A549 (cell line): ENCODE measurements around the gene KCTD12. TPM values are rescaled to one million over a fixed set of nuclear protein-coding genes. Genes with fewer than 3 reads are reported as not detected.

Experiments used
- ATAC-seq, 2 experiments: fragments of 200-7000 bp in 1 of 2; fragments of >200 bp in 1 of 2; cut with Nextera tagmentation in 1 of 2; cut with Tn5 transposase in 1 of 2; 3 replicates each; pipeline versions ENCODE4 v1.8.0 to v1.9.1; 2018 to 2020; ENCODE audit warnings: mild to moderate bottlenecking in 1 of 2, moderate library complexity in 1 of 2
- CTCF ChIA-PET: fragments of 300-600 bp; sonication (Branson Sonifier 250); formaldehyde crosslinking; extraction: SDS; loops from one replicate; lab custom pipeline; 2021; ENCODE audit warnings: antibody characterized with exemption, inconsistent platforms; lab: Yijun Ruan, JAX
- POLR2A ChIA-PET: fragments of 350-600 bp; formaldehyde crosslinking; extraction: SDS; loops from one replicate; lab custom pipeline; 2021; ENCODE audit warnings: antibody characterized with exemption, inconsistent platforms; lab: Yijun Ruan, JAX
- DNase-seq, 2 experiments: peaks; one replicate each; pipeline versions ENCODE4 v3.0.0 to v3.0.0-alpha.2; 2011 to 2016; ENCODE audit warnings: low read depth in 1 of 2, low spot score in 1 of 2
- FAIRE-seq: peaks from 2 replicates; lab custom pipeline; 2011; peaks lifted over from hg19 to GRCh38; lab: Jason Lieb, UNC
- H3K27ac ChIP-seq, 2 experiments: fragments of >200 bp; sonication (Bioruptor Twin); formaldehyde crosslinking; 3 replicates each; pipeline ENCODE4 v1.5.1; 2016 to 2017
- H3K4me1 ChIP-seq: fragments of >200 bp; sonication (Bioruptor Twin); formaldehyde crosslinking; 3 replicates; pipeline ENCODE4 v1.6.1; 2016
- H3K4me2 ChIP-seq: fragments of >200 bp; sonication (Bioruptor Twin); formaldehyde crosslinking; 3 replicates; pipeline ENCODE4 v1.6.1; 2016
- H3K4me3 ChIP-seq: fragments of >200 bp; sonication (Bioruptor Twin); formaldehyde crosslinking; 3 replicates; pipeline ENCODE4 v1.5.1; 2016
- H3K9me3 ChIP-seq: fragments of >200 bp; sonication (Bioruptor Twin); formaldehyde crosslinking; 3 replicates; pipeline ENCODE4 v1.6.1; 2016
- ATOH8 ChIP-seq: fragments of 250-450 bp; sonication (Bioruptor Pico); IDR thresholded peaks from 2 replicates; pipeline ENCODE4 v1.5.0; 2020; ENCODE audit warnings: low read depth, mild to moderate bottlenecking, moderate library complexity
- BHLHE40 ChIP-seq: IDR thresholded peaks from 2 replicates; pipeline ENCODE4 v1.6.1; 2012; ENCODE audit warnings: low read depth, low read length, inconsistent platforms
- CHD2 ChIP-seq: fragments of 150-350 bp; IDR thresholded peaks from 2 replicates; pipeline ENCODE4 v1.6.1; 2014; ENCODE audit warnings: low read length; ENCODE audit not compliant: partially characterized antibody
- CTCF ChIP-seq: fragments of >200 bp; sonication (Bioruptor Twin); formaldehyde crosslinking; IDR thresholded peaks from 3 replicates; pipeline ENCODE4 v1.5.1; 2016
- E2F6 ChIP-seq: IDR thresholded peaks from 2 replicates; pipeline ENCODE4 v1.6.1; 2012; ENCODE audit warnings: low read depth, borderline replicate concordance
- FOSB ChIP-seq: fragments of 250-450 bp; sonication (Bioruptor Pico); IDR thresholded peaks from 2 replicates; pipeline ENCODE4 v1.5.0; 2020; ENCODE audit warnings: mild to moderate bottlenecking, moderate library complexity
- HEYL ChIP-seq: fragments of 250-450 bp; sonication (Bioruptor Pico); IDR thresholded peaks from 2 replicates; pipeline ENCODE4 v1.8.0; 2021; ENCODE audit warnings: mild to moderate bottlenecking, moderate library complexity
- HOXB13 ChIP-seq: fragments of 250-450 bp; sonication (Bioruptor Pico); IDR thresholded peaks from 2 replicates; pipeline ENCODE4 v1.5.0; 2020; ENCODE audit warnings: low read depth, mild to moderate bottlenecking, moderate library complexity
- HOXB5 ChIP-seq: fragments of 250-450 bp; sonication (Bioruptor Pico); IDR thresholded peaks from 2 replicates; pipeline ENCODE4 v1.5.0; 2020; ENCODE audit warnings: mild to moderate bottlenecking, moderate library complexity
- JUN ChIP-seq, 2 experiments: fragments of >200 bp; sonication (Bioruptor Twin); formaldehyde crosslinking; IDR thresholded peaks; 2 replicates in 1 of 2; 3 replicates in 1 of 2; pipeline ENCODE4 v1.6.1; 2016 to 2017
- KDM5A ChIP-seq: fragments of 200-600 bp; sonication (generic); IDR thresholded peaks from 2 replicates; pipeline ENCODE4 v1.6.1; 2016; ENCODE audit warnings: antibody characterized with exemption, mild to moderate bottlenecking
- MAFK ChIP-seq: fragments of 450-650 bp; IDR thresholded peaks from 2 replicates; pipeline ENCODE4 v1.6.1; 2014; ENCODE audit not compliant: partially characterized antibody
- NFE2L2 ChIP-seq: fragments of 150-350 bp; conservative IDR thresholded peaks from 2 replicates; pipeline ENCODE4 v1.6.1; 2014; ENCODE audit warnings: low read length
- PBX3 ChIP-seq: IDR thresholded peaks from 2 replicates; pipeline ENCODE4 v1.6.1; 2012
- POLR2AphosphoS2 ChIP-seq: conservative IDR thresholded peaks from 2 replicates; pipeline ENCODE4 v1.6.1; 2012; ENCODE audit warnings: low read length, improper control_type of control experiment, inconsistent platforms
- RNF2 ChIP-seq: fragments of 200-600 bp; sonication (generic); IDR thresholded peaks from 2 replicates; pipeline ENCODE4 v1.6.1; 2016; ENCODE audit warnings: low read depth, mild to moderate bottlenecking, antibody characterized with exemption, moderate library complexity, borderline replicate concordance
- ZFP36 ChIP-seq: fragments of 450-650 bp; IDR thresholded peaks from 2 replicates; pipeline ENCODE4 v1.6.1; 2014; ENCODE audit warnings: borderline replicate concordance; ENCODE audit not compliant: partially characterized antibody
- ZSCAN20 ChIP-seq: fragments of 250-450 bp; sonication (Bioruptor Pico); IDR thresholded peaks from 2 replicates; pipeline ENCODE4 v1.8.0; 2022; ENCODE audit warnings: mild to moderate bottlenecking, moderate library complexity
- WGBS: methylation state at CpG from one replicate; pipeline ENCODE4 v1.1.6; 2017; ENCODE audit errors: missing lambda C conversion rate; 5-methylcytosine and 5-hydroxymethylcytosine counted together
- polyA plus RNA-seq, 4 experiments: library from polyadenylated mRNA; depleted of rRNA in 3 of 4; stranded (reverse); fragments of >200 nt; fragmentation: RNase III in 1 of 4; extraction: RNeasy Plus Mini Kit Qiagen cat#74134 plus additional on column Dnase treatment in 1 of 4; gene quantifications; 2 replicates in 3 of 4; 3 replicates in 1 of 4; pipeline ENCODE4 v1.2.3, GENCODE V29; 2011 to 2017

Gene KCTD12
- polyA plus RNA-seq, 2 of the 4 experiments (the other 2 are of a cell fraction) = 0.71 to 0.90 TPM

GRCh38 chr13:76894401-76895110 is 8.4 kb upstream of the KCTD12 start (continued):
- TF ChIP-seq CTCF (no peak), NFE2L2 (no peak), HEYL (CRISPR knock-in tag) (no peak), JUN (IDR thresholded peaks at IDR 0.05) (no peak), FOSB (no peak), HOXB5 (CRISPR knock-in tag) (no peak), ATOH8 (CRISPR knock-in tag) (no peak), KDM5A (no peak), RNF2 (no peak), E2F6 (no peak)

- H3K4me3 ChIP-seq = no peak overlapping the region
- CTCF ChIA-PET = interaction anchor here (1.4 kb wide), 1 partner anchor 11 kb away, joined by 4 read pairs; no protein-coding TSS in a partner anchor
- no peak overlapping the region for H3K27ac ChIP-seq
- POLR2A ChIA-PET = no interaction called here
- DNase-seq = no peak
- no peak overlapping the region for H3K4me2 ChIP-seq
- no peak for TF ChIP-seq POLR2AphosphoS2
- TF ChIP-seq BHLHE40 = no peak
- no peak for TF ChIP-seq CHD2
- TF ChIP-seq HOXB13 (CRISPR knock-in tag) = no peak
- TF ChIP-seq, all 56 proteins: peak for 0
- no peak for ATAC-seq
- 0% methylated on average over 1 of the region's 1 CpG for WGBS
- no peaks in the 10 kb centered on the region for H3K9me3 ChIP-seq
- no peak for FAIRE-seq
- no peaks in the 10 kb centered on the region for H3K4me1 ChIP-seq
These were observed 6.3 kb upstream of the KCTD12 start for GRCh38 chr13:76892488-76892887.

GRCh38 chr13:76890021-76890420 is 3.8 kb upstream of the KCTD12 start:
- no peak for DNase-seq
- Histone ChIP-seq H3K4me1 (no peaks in the 10 kb centered on the region), H3K9me3 (no peaks in the 10 kb centered on the region), H3K4me2 (no peak overlapping the region), H3K27ac (no peak overlapping the region), H3K4me3 (no peak overlapping the region)
- FAIRE-seq = no peak
- no peak for ATAC-seq
- CTCF ChIA-PET = no interaction called here
- 0% methylated on average over 1 of the region's 1 CpG for WGBS
- TF ChIP-seq MAFK = no peak
- no peak for TF ChIP-seq PBX3
- TF ChIP-seq ZSCAN20 (CRISPR knock-in tag) = no peak
- no peak for TF ChIP-seq RNF2
- no peak for TF ChIP-seq ZFP36
- TF ChIP-seq HOXB5 (CRISPR knock-in tag) = no peak
- POLR2A ChIA-PET = no interaction called here
